GM12892 (cell line): Measurements from ENCODE around the gene MOB2.

ENCODE experiments used
- DNase-seq: peaks from one replicate; pipeline ENCODE4 v3.0.0; 2011; ENCODE audit not compliant: insufficient read length
- FAIRE-seq: peaks from 2 replicates; lab custom pipeline; 2011; peaks lifted over from hg19 to GRCh38; lab: Jason Lieb, UNC
- POLR2A ChIP-seq: IDR thresholded peaks from 2 replicates; pipeline ENCODE4 v1.6.1; 2011; ENCODE audit warnings: low read depth, low read length, control low read depth
- POLR2AphosphoS5 ChIP-seq: IDR thresholded peaks from 2 replicates; pipeline ENCODE4 v1.6.1; 2011; ENCODE audit warnings: low read depth, low read length, control low read depth
- TAF1 ChIP-seq: IDR thresholded peaks from 2 replicates; pipeline ENCODE4 v1.6.1; 2011; ENCODE audit warnings: low read depth, mild to moderate bottlenecking, control low read depth, low read length, borderline replicate concordance

The MOB2 gene

GRCh38 chr11:1460986-1461825 lies 25.4 kb downstream of the MOB2 start:
- TF ChIP-seq POLR2AphosphoS5 (no peak), TAF1 (no peak), POLR2A (no peak)
- FAIRE-seq = no peak
- no peak for DNase-seq

DNA sequence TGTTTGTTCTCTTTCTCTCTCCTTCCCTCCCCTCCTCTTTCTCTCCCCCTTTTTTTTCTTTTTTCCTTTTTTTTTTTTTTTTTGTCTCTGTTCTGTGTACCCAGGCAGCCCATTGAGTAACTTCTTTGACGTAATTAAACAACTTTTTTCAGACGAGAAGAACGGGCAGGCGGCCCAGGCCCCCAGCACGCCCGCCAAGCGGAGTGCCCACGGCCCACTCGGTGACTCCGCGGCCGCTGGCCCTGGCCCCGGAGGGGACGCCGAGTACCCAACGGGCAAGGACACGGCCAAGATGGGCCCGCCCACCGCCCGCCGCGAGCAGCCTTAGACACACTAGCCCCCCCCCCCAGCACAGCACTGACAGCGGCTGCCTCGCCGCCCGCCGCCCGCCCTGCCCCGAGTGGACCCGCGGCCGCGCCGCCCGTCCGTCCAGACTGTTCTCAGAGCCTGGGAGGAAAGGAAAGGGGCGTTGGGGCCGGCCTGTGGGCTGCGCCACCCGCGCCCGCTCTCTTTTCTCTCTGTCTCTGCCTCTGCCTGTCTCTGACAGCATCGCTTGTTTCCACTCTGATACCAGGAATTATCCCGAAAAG lies 26.1 kb downstream of the MOB2 start:
- FAIRE-seq (no peak), DNase-seq (no peak)
- TF ChIP-seq TAF1 = no peak
- no peak for TF ChIP-seq POLR2A
- no peak for TF ChIP-seq POLR2AphosphoS5

- no peak for DNase-seq
- no peak for FAIRE-seq
- TF ChIP-seq TAF1 (no peak), POLR2A (no peak), POLR2AphosphoS5 (no peak)
Measured at GRCh38 chr11:1459764-1460395, 26.7 kb downstream of the MOB2 start.

DNA sequence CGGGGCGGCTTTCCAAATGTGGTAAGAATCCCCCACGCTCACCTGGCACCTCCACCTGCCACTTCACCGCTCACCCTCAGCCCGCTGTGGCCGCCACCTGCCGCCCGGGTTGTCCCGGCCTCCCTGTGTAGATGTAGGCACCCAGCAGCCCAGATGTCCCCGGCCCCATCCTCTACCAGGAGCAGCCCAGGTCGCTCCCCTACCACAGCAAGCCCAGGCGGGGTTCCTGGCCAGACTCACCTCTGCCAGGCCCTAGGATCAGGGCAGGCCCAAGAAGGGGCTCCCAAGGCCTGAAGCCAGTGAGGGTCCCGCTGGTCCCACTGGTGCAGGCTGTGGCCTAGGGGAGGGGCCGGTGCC lies 27.4 kb downstream of the MOB2 start:
- no peak for FAIRE-seq
- DNase-seq = no peak
- no peak for TF ChIP-seq TAF1
- TF ChIP-seq POLR2AphosphoS5 = no peak
- no peak for TF ChIP-seq POLR2A

DNA sequence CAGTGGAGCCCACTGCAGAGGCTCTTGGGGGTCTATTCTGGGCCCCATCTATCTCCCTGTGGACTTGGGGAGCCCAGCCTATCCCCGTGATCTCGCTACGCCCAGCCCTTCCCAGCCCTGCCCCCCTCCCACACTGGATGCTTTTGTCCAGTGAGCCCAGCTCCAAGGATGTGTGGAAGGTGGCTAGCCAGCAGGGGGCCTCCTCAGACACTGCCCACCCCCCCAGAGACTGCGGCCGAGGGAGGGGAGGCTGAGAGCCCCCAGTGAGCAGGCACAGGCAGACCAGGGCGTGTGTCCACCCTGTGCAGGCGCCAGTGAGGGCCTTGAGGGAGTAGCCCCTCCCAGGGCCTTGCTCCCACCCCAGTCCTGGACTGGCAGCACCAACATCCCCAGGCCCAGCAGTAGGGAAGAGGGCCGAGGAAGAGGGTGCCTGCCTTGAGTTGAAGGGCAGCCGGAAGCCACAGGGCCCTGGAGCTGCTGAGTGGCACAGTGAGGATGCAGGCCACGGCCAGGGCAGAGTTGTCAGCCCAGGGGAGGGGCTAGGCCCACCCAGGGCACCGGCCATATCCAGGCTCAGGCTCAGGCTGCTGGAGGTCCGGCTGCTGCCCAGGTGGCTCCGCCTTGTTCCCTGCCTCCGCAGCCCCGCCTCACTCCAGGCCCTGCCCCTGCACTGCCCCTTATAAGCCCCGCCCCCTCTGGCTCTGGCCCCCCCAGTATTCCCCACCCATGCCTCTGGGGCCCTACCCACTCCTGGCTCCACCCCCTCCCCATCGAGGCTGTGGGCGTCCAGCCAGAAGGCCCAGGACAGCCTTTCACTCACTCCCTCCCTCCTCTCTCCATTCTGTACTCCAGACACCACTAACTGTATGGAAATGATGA lies 28.0 kb downstream of the MOB2 start:
- DNase-seq = no peak
- no peak for FAIRE-seq
- no peak for TF ChIP-seq POLR2A
- TF ChIP-seq POLR2AphosphoS5 = no peak
- TF ChIP-seq TAF1 = no peak

GRCh38 chr11:1457856-1458255 lies 28.7 kb downstream of the MOB2 start:
- DNase-seq (no peak), FAIRE-seq (no peak)
- TF ChIP-seq POLR2A (no peak), TAF1 (no peak), POLR2AphosphoS5 (no peak)

DNA sequence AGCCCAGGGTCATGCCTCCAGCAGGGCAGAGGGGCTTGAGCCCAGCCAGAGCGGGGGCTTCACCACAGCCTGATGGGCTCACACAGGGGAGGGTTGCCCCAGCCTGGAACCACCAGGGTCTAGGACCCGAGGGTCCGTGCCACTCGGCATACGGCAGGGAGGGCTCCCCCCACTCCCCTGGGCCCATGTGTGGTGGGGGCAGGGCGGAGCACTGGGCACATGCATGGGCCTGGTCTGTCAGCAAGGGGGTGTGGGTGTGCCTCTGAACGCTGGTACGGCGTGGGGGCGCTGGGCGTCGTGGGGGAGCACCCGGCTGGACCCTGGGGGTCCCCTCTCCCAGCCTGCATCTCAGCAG lies 29.3 kb downstream of the MOB2 start:
- TF ChIP-seq POLR2AphosphoS5 (no peak), TAF1 (no peak), POLR2A (no peak)
- DNase-seq = no peak
- FAIRE-seq = no peak

GRCh38 chr11:1456596-1457325 lies 29.8 kb downstream of the MOB2 start:
- TF ChIP-seq POLR2A (no peak), TAF1 (no peak), POLR2AphosphoS5 (no peak)
- no peak for DNase-seq
- FAIRE-seq = no peak

DNA sequence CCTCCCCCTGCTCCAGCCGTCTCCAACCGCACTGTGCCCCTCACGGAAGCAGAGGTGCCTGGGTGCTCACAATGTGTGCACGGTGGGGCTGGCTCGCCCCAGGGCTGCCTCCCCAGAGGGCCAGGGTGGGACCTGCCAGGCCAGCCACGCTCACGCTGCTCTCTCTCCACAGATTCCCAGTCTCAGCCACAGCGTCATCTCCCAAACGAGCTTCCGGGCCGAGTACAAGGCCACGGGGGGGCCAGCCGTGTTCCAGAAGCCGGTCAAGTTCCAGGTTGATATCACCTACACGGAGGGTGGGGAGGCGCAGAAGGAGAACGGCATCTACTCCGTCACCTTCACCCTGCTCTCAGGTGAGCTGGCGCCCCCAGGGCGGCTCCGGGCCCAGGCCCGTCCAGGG lies 30.4 kb downstream of the MOB2 start:
- TF ChIP-seq POLR2A (no peak), TAF1 (no peak), POLR2AphosphoS5 (no peak)
- FAIRE-seq (no peak), DNase-seq (no peak)

GRCh38 chr11:1455763-1456060 lies 30.9 kb downstream of the MOB2 start:
- TF ChIP-seq POLR2AphosphoS5 = no peak
- no peak for TF ChIP-seq TAF1
- no peak for TF ChIP-seq POLR2A
- DNase-seq = no peak
- no peak for FAIRE-seq

- TF ChIP-seq TAF1 = no peak
- TF ChIP-seq POLR2A = no peak
- TF ChIP-seq POLR2AphosphoS5 = no peak
- no peak for FAIRE-seq
Measured at GRCh38 chr11:1455032-1455762, 31.4 kb downstream of the MOB2 start.

More at GRCh38 chr11:1455032-1455762, 31.4 kb downstream of the MOB2 start:
- DNase-seq = no peak
